B cell (primary cell): ENCODE measurements around the gene HSP90AB1.

Experiments
- EZH2 ChIP-seq: IDR thresholded peaks from 2 replicates; pipeline ENCODE4 v1.6.1; 2012; ENCODE audit warnings: borderline replicate concordance, low read depth, mild to moderate bottlenecking, moderate library complexity, low read length; ENCODE audit not compliant: insufficient read depth, poor library complexity, severe bottlenecking
- TF ChIP-seq, protein P1 (sequence below): fragments of 200-600 bp; IDR thresholded peaks from one replicate; pipeline ENCODE4 v1.8.0; 2022; ENCODE audit warnings: antibody characterized with exemption, mild to moderate bottlenecking

DNA sequence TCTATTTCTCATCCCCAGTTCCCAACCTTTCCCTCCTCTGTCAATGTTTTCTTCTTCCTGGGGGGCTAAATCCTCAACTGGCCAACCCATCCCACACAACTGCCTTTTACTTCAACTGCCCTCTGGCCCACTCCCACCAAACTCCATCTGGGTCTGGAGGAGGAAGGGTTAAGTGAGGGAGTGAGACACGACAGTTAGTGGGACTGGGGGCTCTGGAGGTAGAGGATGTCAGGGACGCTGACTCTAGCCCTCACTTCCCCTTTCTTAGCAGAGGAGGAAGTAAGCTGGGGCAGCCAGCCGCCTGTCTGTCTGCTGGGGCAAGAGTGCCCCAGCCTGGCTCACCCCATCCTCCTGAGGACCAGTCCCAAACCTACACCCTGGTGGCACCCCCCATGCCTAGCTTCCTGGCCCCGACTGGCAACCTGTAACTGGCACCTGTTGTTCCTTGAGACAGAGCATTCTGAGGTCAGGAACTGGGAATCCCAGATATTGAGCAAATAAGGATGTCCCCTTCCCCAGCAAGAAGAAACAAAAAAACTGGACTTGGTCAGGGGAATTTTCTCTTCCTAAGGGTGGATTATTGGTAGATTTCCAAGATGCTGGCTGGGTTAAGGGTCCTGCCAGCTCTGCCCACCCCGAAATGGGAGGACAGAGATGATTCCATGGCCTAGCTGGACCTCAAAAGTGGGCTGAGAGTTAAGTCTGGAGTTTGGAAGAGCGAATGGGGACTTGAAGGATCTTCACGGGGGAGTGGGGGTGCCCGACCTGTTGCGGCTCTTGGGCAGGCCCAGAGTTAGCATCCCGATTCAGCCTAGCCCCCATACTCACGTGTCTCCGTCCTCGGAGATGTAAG lies 17.5 kb downstream of the HSP90AB1 start:
- TF ChIP-seq, protein P1, sequence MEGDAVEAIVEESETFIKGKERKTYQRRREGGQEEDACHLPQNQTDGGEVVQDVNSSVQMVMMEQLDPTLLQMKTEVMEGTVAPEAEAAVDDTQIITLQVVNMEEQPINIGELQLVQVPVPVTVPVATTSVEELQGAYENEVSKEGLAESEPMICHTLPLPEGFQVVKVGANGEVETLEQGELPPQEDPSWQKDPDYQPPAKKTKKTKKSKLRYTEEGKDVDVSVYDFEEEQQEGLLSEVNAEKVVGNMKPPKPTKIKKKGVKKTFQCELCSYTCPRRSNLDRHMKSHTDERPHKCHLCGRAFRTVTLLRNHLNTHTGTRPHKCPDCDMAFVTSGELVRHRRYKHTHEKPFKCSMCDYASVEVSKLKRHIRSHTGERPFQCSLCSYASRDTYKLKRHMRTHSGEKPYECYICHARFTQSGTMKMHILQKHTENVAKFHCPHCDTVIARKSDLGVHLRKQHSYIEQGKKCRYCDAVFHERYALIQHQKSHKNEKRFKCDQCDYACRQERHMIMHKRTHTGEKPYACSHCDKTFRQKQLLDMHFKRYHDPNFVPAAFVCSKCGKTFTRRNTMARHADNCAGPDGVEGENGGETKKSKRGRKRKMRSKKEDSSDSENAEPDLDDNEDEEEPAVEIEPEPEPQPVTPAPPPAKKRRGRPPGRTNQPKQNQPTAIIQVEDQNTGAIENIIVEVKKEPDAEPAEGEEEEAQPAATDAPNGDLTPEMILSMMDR, result no peak
- no peak for TF ChIP-seq EZH2
